RWPE2 (cell line): ENCODE data around the gene ALMS1.
"Not testable (repeated sequence)": the region's sequence is repeated elsewhere in the genome, so short reads cannot be mapped to it uniquely, and the experiment has no call there.

Source experiments
- ATAC-seq: fragments of 200-7000 bp; cut with Tn5 transposase; 3 replicates; pipeline ENCODE4 v1.9.1; 2021; ENCODE audit warnings: low read depth
- DNase-seq: peaks from one replicate; pipeline ENCODE4 v3.0.0-alpha.2; 2020; ENCODE audit warnings: low spot score
- H3K27ac ChIP-seq: fragments of 450-650 bp; 2 replicates; pipeline ENCODE4 v1.5.1; 2017; ENCODE audit warnings: mild to moderate bottlenecking; ENCODE audit not compliant: poor library complexity, severe bottlenecking
- H3K27me3 ChIP-seq: fragments of 250-450 bp; sonication (Bioruptor Pico); 2 replicates; pipeline ENCODE4 v1.5.1; 2021; ENCODE audit warnings: mild to moderate bottlenecking, moderate library complexity; ENCODE audit not compliant: insufficient read depth, poor library complexity, severe bottlenecking
- H3K36me3 ChIP-seq: fragments of 250-450 bp; sonication (Bioruptor Pico); 2 replicates; pipeline ENCODE4 v1.5.1; 2020; ENCODE audit warnings: low read depth, mild to moderate bottlenecking, moderate library complexity
- H3K4me1 ChIP-seq: fragments of 250-450 bp; sonication (Bioruptor Pico); 2 replicates; pipeline ENCODE4 v1.5.1; 2021; ENCODE audit warnings: mild to moderate bottlenecking, moderate library complexity; ENCODE audit not compliant: insufficient read depth, poor library complexity, severe bottlenecking
- H3K4me3 ChIP-seq: fragments of 250-450 bp; sonication (Bioruptor Pico); 2 replicates; pipeline ENCODE4 v1.5.1; 2021; ENCODE audit warnings: mild to moderate bottlenecking, moderate library complexity; ENCODE audit not compliant: severe bottlenecking
- H3K9me3 ChIP-seq: fragments of 250-450 bp; sonication (Bioruptor Pico); 2 replicates; pipeline ENCODE4 v1.5.1; 2021; ENCODE audit warnings: mild to moderate bottlenecking, moderate library complexity; ENCODE audit not compliant: severe bottlenecking
- CTCF ChIP-seq: fragments of 450-650 bp; IDR thresholded peaks from one replicate; pipeline ENCODE4 v1.5.1; 2017; ENCODE audit warnings: mild to moderate bottlenecking, moderate library complexity; ENCODE audit not compliant: poor library complexity, severe bottlenecking

ALMS1 gene

GRCh38 chr2:73494031-73494430 is 108.4 kb downstream of the ALMS1 start:
- no peaks in the 10 kb centered on the region for H3K27me3 ChIP-seq
- no peaks in the 10 kb centered on the region for H3K4me1 ChIP-seq
- no peak for DNase-seq
- no peak overlapping the region for H3K4me3 ChIP-seq
- no peaks in the 10 kb centered on the region for H3K9me3 ChIP-seq
- no peak overlapping the region for H3K27ac ChIP-seq
- no peak for TF ChIP-seq CTCF
- no peaks in the 10 kb centered on the region; the same call in 1 of the 2 replicates for H3K36me3 ChIP-seq
- peak; percentile 44; the same call in 1 of the 3 replicates for ATAC-seq

GRCh38 chr2:73503992-73504570 is 118.4 kb downstream of the ALMS1 start:
- Histone ChIP-seq H3K4me1 (no peaks in the 10 kb centered on the region), H3K9me3 (no peaks in the 10 kb centered on the region), H3K4me3 (no peak overlapping the region), H3K27me3 (no peaks in the 10 kb centered on the region), H3K36me3 (no peaks in the 10 kb centered on the region), H3K27ac (no peak overlapping the region)
- DNase-seq, result no peak
- no peak for TF ChIP-seq CTCF
- ATAC-seq, result no peak

- H3K4me1 ChIP-seq, DNase-seq, ATAC-seq, H3K4me3 ChIP-seq, H3K27me3 ChIP-seq, H3K36me3 ChIP-seq, H3K9me3 ChIP-seq, H3K27ac ChIP-seq: not testable (repeated sequence)
These were observed 119.2 kb downstream of the ALMS1 start for GRCh38 chr2:73504850-73505249.

GRCh38 chr2:73510470-73510869 is 124.8 kb downstream of the ALMS1 start:
- not testable (repeated sequence) for H3K36me3 ChIP-seq, H3K4me1 ChIP-seq, ATAC-seq

GRCh38 chr2:73516033-73516432 is 130.4 kb downstream of the ALMS1 start:
- no peak for DNase-seq
- H3K27ac ChIP-seq, result no peak overlapping the region
- no peak for TF ChIP-seq CTCF
- H3K9me3 ChIP-seq, result peaks cover 4% of the 10 kb centered on the region
- ATAC-seq, result 0 out of 3 replicates have a peak, but pooled peaks have one; percentile 27
- no peak overlapping the region for H3K4me3 ChIP-seq
- peaks cover 13% of the 10 kb centered on the region; the same call in 1 of the 2 replicates for H3K36me3 ChIP-seq
- no peaks in the 10 kb centered on the region for H3K4me1 ChIP-seq
- H3K27me3 ChIP-seq, result no peaks in the 10 kb centered on the region

More at GRCh38 chr2:73510470-73510869, 124.8 kb downstream of the ALMS1 start:
- H3K4me3 ChIP-seq, DNase-seq, H3K9me3 ChIP-seq, H3K27ac ChIP-seq, H3K27me3 ChIP-seq: not testable (repeated sequence)

GRCh38 chr2:73528688-73529087 is 143.1 kb downstream of the ALMS1 start:
- Histone ChIP-seq H3K27ac (no peak overlapping the region), H3K4me1 (no peaks in the 10 kb centered on the region), H3K36me3 (no peaks in the 10 kb centered on the region), H3K4me3 (no peak overlapping the region), H3K27me3 (no peaks in the 10 kb centered on the region), H3K9me3 (no peaks in the 10 kb centered on the region)
- DNase-seq (no peak), ATAC-seq (no peak)
- no peak for TF ChIP-seq CTCF

GRCh38 chr2:73530773-73531172 is 145.1 kb downstream of the ALMS1 start:
- not testable (repeated sequence) for H3K4me3 ChIP-seq, DNase-seq, H3K27ac ChIP-seq, H3K4me1 ChIP-seq, H3K27me3 ChIP-seq, ATAC-seq, H3K9me3 ChIP-seq
- H3K36me3 ChIP-seq, result peaks cover 13% of the 10 kb centered on the region
